Right lobe of liver (tissue), 6 donors: ENCODE results near the gene UCK1. TPM values are rescaled to one million over a fixed set of nuclear protein-coding genes. Genes with fewer than 3 reads are reported as not detected.

Source experiments
- ATAC-seq, 4 donors: fragments of 200-7000 bp; cut with Tn5 transposase; one replicate each; pipeline ENCODE4 v1.9.1; 2020; ENCODE audit warnings: mild to moderate bottlenecking in 4 of 4, moderate library complexity in 4 of 4
- DNase-seq, 3 donors: peaks; one replicate each; pipeline ENCODE4 v3.0.0-alpha.2; 2020
- H3K27ac ChIP-seq, 3 donors: fragments of 200-600 bp; one replicate each; pipeline ENCODE4 v1.8.0; 2022
- H3K27me3 ChIP-seq, 2 donors: fragments of 200-600 bp; one replicate each; pipeline ENCODE4 v1.8.0; 2022
- H3K36me3 ChIP-seq, 4 donors: fragments of 200-600 bp; sonication (generic) in 1 of 4; one replicate each; pipeline versions ENCODE4 v1.5.1 to v1.8.0; 2017 to 2022; ENCODE audit warnings: control low read depth in 1 of 4
- H3K4me1 ChIP-seq, 4 donors: fragments of 200-600 bp; sonication (generic) in 1 of 4; one replicate each; pipeline versions ENCODE4 v1.5.1 to v1.8.0; 2017 to 2022; ENCODE audit warnings: control low read depth in 1 of 4
- H3K4me3 ChIP-seq, 3 donors: fragments of 200-600 bp; one replicate each; pipeline ENCODE4 v1.8.0; 2022
- H3K9me3 ChIP-seq, 4 donors: fragments of 200-600 bp; sonication (generic) in 1 of 4; one replicate each; pipeline versions ENCODE4 v1.5.1 to v1.8.0; 2017 to 2022; ENCODE audit warnings: control low read depth in 1 of 4
- CTCF ChIP-seq, 4 donors: fragments of 200-600 bp in 3 of 4; fragments of 450-650 bp in 1 of 4; IDR thresholded peaks; one replicate each; pipeline versions ENCODE4 v1.5.1 to v1.8.0; 2016 to 2022; ENCODE audit warnings: antibody characterized with exemption in 4 of 4, mild to moderate bottlenecking in 2 of 4
- POLR2A ChIP-seq: fragments of 450-650 bp; IDR thresholded peaks from one replicate; pipeline ENCODE4 v1.6.1; 2017; ENCODE audit warnings: antibody characterized with exemption, mild to moderate bottlenecking
- WGBS: methylation state at CpG from one replicate; pipeline ENCODE4 v1.1.6; 2018; ENCODE audit warnings: low coverage, low lambda C conversion rate; ENCODE audit not compliant: insufficient coverage; ENCODE audit errors: missing lambda C conversion rate; 5-methylcytosine and 5-hydroxymethylcytosine counted together
- intact Hi-C, 2 donors: fragments of 100-400 bp; cut with DNase I; formaldehyde crosslinking; loops; one replicate each; pipeline versions ENCODE4 v1.11.2 to v1.14.1; 2022
- total RNA-seq, 6 experiments: library from RNA; depleted of rRNA in 2 of 6; stranded (reverse); fragments of >200 nt in 2 of 6; fragmentation: NEBNext Ultra II Directional in 3 of 6; extraction: Animal tissue kit (Norgen Biotek cat#: 25700) in 3 of 6; gene quantifications; one replicate each; pipeline versions ENCODE4 v1.1.0 to v1.2.4, GENCODE V29; 2016 to 2023
- donor health status: DM: no; HTN: yes; CAD: no.
- donor health status: DM: no; HTN: no; CAD: no.
- donor health status: DM: no; HTN: no; CAD: no.
- donor health status: DM: no; HTN: yes; CAD: no.
- donor health status: DM: no; HTN: yes; CAD: no.

UCK1 gene
- total RNA-seq, 6 experiments from 2014 or later: 18.4 to 32.1 (median 27.8) TPM

- no peak overlapping the region for H3K27ac ChIP-seq
- no peaks in the 10 kb centered on the region for H3K27me3 ChIP-seq
- DNase-seq: no peak
- 89% methylated on average over 4 of the region's 24 CpGs for WGBS
- no peaks in the 10 kb centered on the region for H3K9me3 ChIP-seq
- TF ChIP-seq POLR2A (no peak), CTCF (IDR thresholded peaks at IDR 0.05) (no peak)
- intact Hi-C loops: no loop called here
- no peak overlapping the region for H3K4me3 ChIP-seq
- no peaks in the 10 kb centered on the region for H3K4me1 ChIP-seq
- no peak for ATAC-seq
- peaks cover 0 to 98% (median 59%) of the 10 kb centered on the region in 4 donors for H3K36me3 ChIP-seq
These were observed 48.6 kb downstream of the UCK1 start for GRCh38 chr9:131482343-131483006.

GRCh38 chr9:131481441-131482342 lies 49.4 kb downstream of the UCK1 start:
- TF ChIP-seq POLR2A (no peak), CTCF (IDR thresholded peaks at IDR 0.05) (no peak)
- Histone ChIP-seq H3K27me3 (no peaks in the 10 kb centered on the region), H3K36me3 (peaks cover 0 to 98% (median 58%) of the 10 kb centered on the region in 4 donors), H3K4me1 (no peaks in the 10 kb centered on the region), H3K27ac (no peak overlapping the region), H3K4me3 (no peak overlapping the region), H3K9me3 (no peaks in the 10 kb centered on the region)
- peak in 1 of 3 donors; percentile 35 for DNase-seq
- WGBS: 85% methylated on average over 4 of the region's 19 CpGs
- no peak for ATAC-seq
- intact Hi-C loops: no loop called here

GRCh38 chr9:131480258-131480657 lies 50.8 kb downstream of the UCK1 start:
- H3K4me1 ChIP-seq: no peaks in the 10 kb centered on the region
- TF ChIP-seq POLR2A (no peak), CTCF (IDR thresholded peaks at IDR 0.05) (no peak)
- no peak for ATAC-seq
- peaks cover 0 to 98% (median 58%) of the 10 kb centered on the region in 4 donors for H3K36me3 ChIP-seq
- intact Hi-C loops: no loop called here
- H3K9me3 ChIP-seq: no peaks in the 10 kb centered on the region
- no peak for DNase-seq
- H3K27ac ChIP-seq: no peak overlapping the region
- no peaks in the 10 kb centered on the region for H3K27me3 ChIP-seq
- WGBS: 100% methylated on average over 1 of the region's 1 CpG
- H3K4me3 ChIP-seq: no peak overlapping the region

- Histone ChIP-seq H3K4me3 (no peak overlapping the region), H3K36me3 (peaks cover 5 to 98% (median 59%) of the 10 kb centered on the region in 4 donors), H3K4me1 (no peaks in the 10 kb centered on the region), H3K27ac (no peak overlapping the region), H3K9me3 (no peaks in the 10 kb centered on the region), H3K27me3 (no peaks in the 10 kb centered on the region)
- intact Hi-C loops: loop anchor here in 1 of 2 donors (10.0 kb wide), 1 partner anchor 124 kb away; no protein-coding TSS in a partner anchor
- 74% methylated on average over 3 of the region's 10 CpGs for WGBS
- no peak for TF ChIP-seq CTCF (IDR thresholded peaks at IDR 0.05)
- no peak for TF ChIP-seq POLR2A
- ATAC-seq: no peak
- peak in 1 of 3 donors; percentile 7 for DNase-seq
These were observed 52.2 kb downstream of the UCK1 start for GRCh38 chr9:131478911-131479310.
